PFSK-1 (cell line): Measurements from ENCODE around the gene SHISAL1.

ENCODE experiments used
- FOXP2 ChIP-seq: optimal IDR thresholded peaks from 2 replicates; pipeline ENCODE3; 2011; ENCODE audit warnings: borderline replicate concordance, control low read depth, inconsistent platforms; ENCODE audit not compliant: insufficient read depth; ENCODE audit errors: extremely low read length, extremely low read depth
- POLR2AphosphoS5 ChIP-seq: IDR thresholded peaks from 2 replicates; pipeline ENCODE4 v1.6.1; 2012; ENCODE audit warnings: low read depth, mild to moderate bottlenecking, control low read depth, low read length, moderate library complexity
- REST ChIP-seq, 2 experiments: IDR thresholded peaks; 2 replicates each; pipeline versions ENCODE4 v1.6.1 to v1.8.0; 2011 to 2012; ENCODE audit warnings: low read depth in 2 of 2, low read length in 2 of 2, control low read depth in 1 of 2, inconsistent platforms in 1 of 2, mild to moderate bottlenecking in 1 of 2, moderate library complexity in 1 of 2; ENCODE audit not compliant: insufficient read depth in 1 of 2
- SIN3A ChIP-seq: IDR thresholded peaks from 2 replicates; pipeline ENCODE4 v1.6.1; 2012; ENCODE audit warnings: mild to moderate bottlenecking, low read length, moderate library complexity, borderline replicate concordance; ENCODE audit not compliant: insufficient read depth
- TAF1 ChIP-seq: IDR thresholded peaks from 2 replicates; pipeline ENCODE4 v1.6.1; 2012; ENCODE audit warnings: low read length, control low read depth, borderline replicate concordance; ENCODE audit not compliant: insufficient read depth

The SHISAL1 gene

GRCh38 chr22:44340271-44341239, 27.8 kb upstream of the SHISAL1 start:
- TF ChIP-seq FOXP2 (no peak), POLR2AphosphoS5 (no peak), REST (IDR thresholded peaks at IDR 0.05; ENCODE audit: insufficient read depth in 1 of 2, low read depth in 2 of 2, low read length in 2 of 2) (no peak), SIN3A (no peak), TAF1 (no peak)

DNA sequence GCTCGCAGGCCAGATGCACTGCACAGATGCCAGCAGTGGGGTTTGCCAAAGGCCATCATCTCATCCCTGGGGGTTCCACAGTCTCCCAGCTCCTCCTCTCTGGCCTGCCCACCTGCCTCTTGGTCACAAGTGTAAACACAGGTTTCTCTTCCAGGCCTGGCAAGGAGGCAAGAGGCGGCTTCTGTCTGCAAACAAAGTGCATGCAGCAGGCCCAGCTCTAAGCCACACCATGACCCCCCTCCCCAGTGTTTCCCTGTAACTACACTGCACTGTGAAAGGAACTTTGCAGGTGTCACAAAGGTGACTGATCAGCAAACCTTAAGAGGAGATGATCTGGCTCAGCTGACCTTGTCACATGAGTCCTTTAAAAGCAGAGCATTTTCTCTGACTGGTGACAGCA, 26.2 kb upstream of the SHISAL1 start:
- no peak for TF ChIP-seq POLR2AphosphoS5
- no peak for TF ChIP-seq SIN3A

- TF ChIP-seq FOXP2 (no peak), REST (IDR thresholded peaks at IDR 0.05; ENCODE audit: insufficient read depth in 1 of 2, low read depth in 2 of 2, low read length in 2 of 2) (no peak), SIN3A (no peak), POLR2AphosphoS5 (no peak), TAF1 (no peak)
Observed at GRCh38 chr22:44338177-44338810, 25.5 kb upstream of the SHISAL1 start.

- TF ChIP-seq REST (IDR thresholded peaks at IDR 0.05; ENCODE audit: insufficient read depth in 1 of 2, low read depth in 2 of 2, low read length in 2 of 2) (no peak), TAF1 (no peak), SIN3A (no peak), FOXP2 (no peak), POLR2AphosphoS5 (no peak)
Observed at GRCh38 chr22:44337678-44338004, 24.9 kb upstream of the SHISAL1 start.

GRCh38 chr22:44336962-44337677, 24.4 kb upstream of the SHISAL1 start:
- TF ChIP-seq REST (IDR thresholded peaks at IDR 0.05; ENCODE audit: insufficient read depth in 1 of 2, low read depth in 2 of 2, low read length in 2 of 2), result no peak
- no peak for TF ChIP-seq SIN3A
